ENCODE results near the gene TMA7B.

The TMA7B gene

GRCh38 chr22:39959640-39960447, at the start of gene TMA7B:
TMA7B (plus strand) TSS chr22:39960397; CDS start chr22:39964375, 3,978 bp downstream.
- no peak for DNase-seq

GRCh38 chr22:39910876-39911613, 49.2 kb upstream of the TMA7B start:
- DNase-seq = no peak

- no peak for DNase-seq
These were observed 46.9 kb upstream of the TMA7B start for GRCh38 chr22:39913321-39913720.

- DNase-seq = no peak
These were observed 46.3 kb upstream of the TMA7B start for GRCh38 chr22:39913886-39914285.

GRCh38 chr22:39914584-39914983, 45.6 kb upstream of the TMA7B start:
- no peak for DNase-seq

GRCh38 chr22:39915295-39915726, 44.9 kb upstream of the TMA7B start:
- DNase-seq = no peak

- no peak for DNase-seq
These were observed 43.7 kb upstream of the TMA7B start for GRCh38 chr22:39916496-39916895.

- DNase-seq = no peak
These were observed 43.0 kb upstream of the TMA7B start for GRCh38 chr22:39917197-39917643.

GRCh38 chr22:39917776-39918495, 42.3 kb upstream of the TMA7B start:
- no peak for DNase-seq

- peak in 1 of 4 experiments; percentile 34 for DNase-seq
These were observed 40.0 kb upstream of the TMA7B start for GRCh38 chr22:39920134-39920743.

GRCh38 chr22:39923696-39924095, 36.5 kb upstream of the TMA7B start:
- DNase-seq = no peak

- no peak for DNase-seq
These were observed 35.9 kb upstream of the TMA7B start for GRCh38 chr22:39924286-39924685.

GRCh38 chr22:39925273-39925672, 34.9 kb upstream of the TMA7B start:
- DNase-seq = no peak

GRCh38 chr22:39925909-39926679, 34.1 kb upstream of the TMA7B start:
- no peak for DNase-seq

- DNase-seq = no peak
These were observed 33.4 kb upstream of the TMA7B start for GRCh38 chr22:39926753-39927152.

GRCh38 chr22:39927544-39927943, 32.7 kb upstream of the TMA7B start:
- no peak for DNase-seq

- DNase-seq = no peak
These were observed 31.4 kb upstream of the TMA7B start for GRCh38 chr22:39928536-39929520.

- no peak for DNase-seq
These were observed 28.9 kb upstream of the TMA7B start for GRCh38 chr22:39931251-39931650.

- DNase-seq = no peak
These were observed 28.0 kb upstream of the TMA7B start for GRCh38 chr22:39932166-39932565.

GRCh38 chr22:39932918-39933649, 27.1 kb upstream of the TMA7B start:
- DNase-seq = peak in 1 of 4 experiments; percentile 27

Measured in activated CD4-positive, CD25-positive, alpha-beta regulatory T cell (primary cell).